SK-N-MC (cell line): ENCODE results near the gene HEYL.

ENCODE experiments used
- EZH2 ChIP-seq: fragments of 200-600 bp; sonication (generic); IDR thresholded peaks from one replicate; pipeline ENCODE4 v1.6.1; 2017; ENCODE audit warnings: antibody characterized with exemption
- FOXP2 ChIP-seq: optimal IDR thresholded peaks from 2 replicates; pipeline ENCODE3; 2011; ENCODE audit warnings: mild to moderate bottlenecking, moderate library complexity; ENCODE audit not compliant: insufficient read depth; ENCODE audit errors: extremely low read length, control extremely low read depth
- POLR2AphosphoS5 ChIP-seq: IDR thresholded peaks from 2 replicates; pipeline ENCODE4 v1.6.1; 2012; ENCODE audit warnings: mild to moderate bottlenecking, low read depth, low read length, borderline replicate concordance

GRCh38 chr1:39620659-39621165 lies 18.7 kb downstream of the HEYL start:
- TF ChIP-seq POLR2AphosphoS5 (no peak), EZH2 (no peak), FOXP2 (no peak)
